ENCODE results near the gene LINC01488. TPM values are rescaled to one million over a fixed set of nuclear protein-coding genes. Genes with fewer than 3 reads are reported as not detected.

LINC01488 gene
- total RNA-seq, 1 donor from 2014 or later = not detected

GRCh38 chr11:69541001-69541285 is 59.5 kb downstream of the LINC01488 start:
- Mint-ChIP-seq H3K4me3 (ENCODE audit: unreplicated experiment) (no peak overlapping the region), H3K27me3 (ENCODE audit: unreplicated experiment) (peaks cover 1% of the 10 kb centered on the region), H3K4me1 (ENCODE audit: unreplicated experiment) (peaks cover 19% of the 10 kb centered on the region), H3K9me3 (ENCODE audit: unreplicated experiment) (no peaks in the 10 kb centered on the region), H3K27ac (ENCODE audit: unreplicated experiment) (no peak overlapping the region), H3K36me3 (ENCODE audit: low read depth, unreplicated experiment) (no peaks in the 10 kb centered on the region)
- DNase-seq (ENCODE audit: low spot score) = no peak
- TF ChIP-seq CTCF (IDR thresholded peaks at IDR 0.05; ENCODE audit: unreplicated experiment) = no peak

DNA sequence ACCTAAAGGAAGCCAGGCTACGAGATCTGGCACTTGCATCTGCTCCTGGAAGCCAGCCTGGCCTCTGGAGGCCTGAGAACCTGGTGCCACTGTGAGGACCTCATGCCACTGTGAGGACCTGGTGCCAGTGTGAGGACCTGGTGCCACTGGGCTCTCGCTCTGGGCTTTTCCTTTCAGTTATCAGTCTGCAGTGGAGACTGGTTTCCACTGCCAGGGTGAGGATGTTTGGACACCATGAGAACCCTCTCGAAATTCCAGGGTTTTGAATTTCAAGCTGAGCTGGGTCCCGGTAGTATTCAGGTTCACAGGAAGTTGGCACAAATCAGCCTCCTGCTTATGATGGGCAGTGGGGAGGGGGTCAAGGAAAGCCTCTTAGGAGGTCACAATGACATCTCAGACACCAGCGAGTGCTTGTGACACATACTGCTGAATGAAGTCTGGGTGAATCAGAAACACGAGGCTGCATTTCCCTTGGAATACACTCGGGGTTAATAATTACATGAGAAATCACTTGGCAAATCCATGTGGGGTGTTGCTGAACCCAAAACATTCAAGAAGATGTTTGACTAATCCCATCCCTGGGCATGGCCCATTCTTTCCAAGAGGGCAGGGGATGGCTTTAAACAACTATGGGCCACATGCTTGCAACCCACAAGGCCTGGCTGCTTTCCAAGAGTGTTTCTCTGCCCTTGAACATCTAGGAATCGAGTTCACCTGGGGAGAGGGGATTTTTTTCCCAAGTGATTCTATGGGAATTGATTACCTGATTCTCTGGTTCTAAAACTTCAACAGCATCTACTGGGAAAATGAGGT is 60.2 kb downstream of the LINC01488 start:
- peaks cover 1% of the 10 kb centered on the region for H3K27me3 Mint-ChIP-seq (ENCODE audit: unreplicated experiment)
- H3K4me3 Mint-ChIP-seq (ENCODE audit: unreplicated experiment) = no peak overlapping the region
- H3K4me1 Mint-ChIP-seq (ENCODE audit: unreplicated experiment) = peaks cover 19% of the 10 kb centered on the region
- no peaks in the 10 kb centered on the region for H3K36me3 Mint-ChIP-seq (ENCODE audit: low read depth, unreplicated experiment)
- no peak for DNase-seq (ENCODE audit: low spot score)
- no peak overlapping the region for H3K27ac Mint-ChIP-seq (ENCODE audit: unreplicated experiment)
- no peak for TF ChIP-seq CTCF (IDR thresholded peaks at IDR 0.05; ENCODE audit: unreplicated experiment)
- H3K9me3 Mint-ChIP-seq (ENCODE audit: unreplicated experiment) = no peaks in the 10 kb centered on the region

DNA sequence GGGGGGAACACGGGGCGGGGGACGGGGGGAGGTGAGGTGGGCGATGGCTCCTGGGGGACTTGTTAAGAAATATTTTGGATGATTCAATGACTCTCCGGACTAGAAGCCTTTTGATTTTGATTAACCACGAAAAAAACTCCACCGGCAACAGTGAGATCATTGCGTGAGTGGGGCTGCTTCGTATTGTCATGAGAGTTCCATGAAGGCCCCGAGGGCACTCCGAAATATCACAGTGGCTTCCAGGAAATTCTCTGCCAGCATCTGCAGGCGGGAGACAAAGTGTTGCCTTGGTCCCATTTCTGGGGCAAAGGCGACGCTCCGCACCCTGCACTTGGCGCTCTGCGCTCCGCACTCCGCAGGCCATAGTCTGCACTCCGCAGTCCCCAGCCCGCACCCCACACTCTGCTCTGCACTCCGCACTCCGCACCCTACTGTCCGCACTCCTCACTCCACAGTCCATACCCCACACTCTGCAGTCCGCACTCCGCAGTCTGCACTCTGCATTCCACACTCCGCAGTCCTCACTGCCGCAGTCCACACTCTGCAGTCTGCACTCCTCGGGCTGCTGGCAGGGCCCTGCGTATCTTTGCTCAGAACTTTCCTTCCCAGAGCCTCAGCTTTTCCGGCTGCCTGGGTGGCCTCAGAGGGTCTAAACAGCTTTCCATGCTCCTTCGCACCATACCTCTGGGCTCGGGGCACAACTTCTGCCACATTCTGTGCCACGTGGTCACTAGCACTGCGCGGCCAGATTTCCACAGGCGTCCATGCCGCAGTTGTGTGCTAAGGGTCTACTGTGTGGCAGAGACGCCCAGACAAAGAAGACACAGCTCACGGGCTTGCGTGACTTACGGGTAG is 61.1 kb downstream of the LINC01488 start:
- Mint-ChIP-seq H3K27ac (ENCODE audit: unreplicated experiment) (no peak overlapping the region), H3K4me3 (ENCODE audit: unreplicated experiment) (peak overlapping the region; percentile 17), H3K36me3 (ENCODE audit: low read depth, unreplicated experiment) (no peaks in the 10 kb centered on the region), H3K4me1 (ENCODE audit: unreplicated experiment) (peaks cover 19% of the 10 kb centered on the region), H3K9me3 (ENCODE audit: unreplicated experiment) (no peaks in the 10 kb centered on the region), H3K27me3 (ENCODE audit: unreplicated experiment) (peaks cover 1% of the 10 kb centered on the region)
- TF ChIP-seq CTCF (IDR thresholded peaks at IDR 0.05; ENCODE audit: unreplicated experiment) = no peak
- no peak for DNase-seq (ENCODE audit: low spot score)

Other genes with a start within 250 kb of the LINC01488 start
- gene MYEOV, start 187.5 kb upstream of the LINC01488 start, total RNA-seq (ENCODE audit: unreplicated experiment) = not detected
- 55.6 TPM for gene CCND1, start 159.5 kb downstream of the LINC01488 start, total RNA-seq (ENCODE audit: unreplicated experiment)
- gene LTO1, start 193.7 kb downstream of the LINC01488 start, total RNA-seq (ENCODE audit: unreplicated experiment) = 23.3 TPM
- not detected for gene FGF19, start 222.4 kb downstream of the LINC01488 start, total RNA-seq (ENCODE audit: unreplicated experiment)

Data from endothelial cell (in vitro differentiated cells).